ENCODE data around the gene PNRC1. TPM values are rescaled to one million over a fixed set of nuclear protein-coding genes. Genes with fewer than 3 reads are reported as not detected.

The PNRC1 gene
- polyA plus RNA-seq, 1 donor from 2014 or later = 22.2 TPM

- no peak overlapping the region for H3K4me3 ChIP-seq (ENCODE audit: low read length)
- no peaks in the 10 kb centered on the region for H3K9me2 ChIP-seq (ENCODE audit: insufficient read depth, low read length)
- no peaks in the 10 kb centered on the region for H3F3A ChIP-seq (ENCODE audit: insufficient read depth, low read length, poor library complexity, severe bottlenecking)
- H3K27me3 ChIP-seq (ENCODE audit: insufficient read depth, low read depth, low read length) = no peaks in the 10 kb centered on the region
- H3K4me2 ChIP-seq (ENCODE audit: low read length) = no peak overlapping the region
- TF ChIP-seq EP300 (conservative IDR thresholded peaks at IDR 0.05; ENCODE audit: poor library complexity, severe bottlenecking) (no peak), CTCF (IDR thresholded peaks at IDR 0.05; ENCODE audit: poor library complexity, severe bottlenecking) (no peak), MXI1 (conservative IDR thresholded peaks at IDR 0.05; ENCODE audit: poor library complexity, severe bottlenecking) (no peak), RAD21 (conservative IDR thresholded peaks at IDR 0.05) (no peak), SMC3 (conservative IDR thresholded peaks at IDR 0.05; ENCODE audit: poor library complexity) (no peak), TAF1 (IDR thresholded peaks at IDR 0.05; ENCODE audit: low read depth) (no peak), EZH2 (IDR thresholded peaks at IDR 0.05; ENCODE audit: borderline replicate concordance, insufficient read depth, low read length, poor library complexity, severe bottlenecking) (no peak), REST (IDR thresholded peaks at IDR 0.05; ENCODE audit: borderline replicate concordance) (no peak), POLR2AphosphoS5 (IDR thresholded peaks at IDR 0.05) (no peak)
- H3K79me2 ChIP-seq (replicated peaks; ENCODE audit: insufficient read depth, low read length) = no peaks in the 10 kb centered on the region
- no peak overlapping the region for H2AFZ ChIP-seq (ENCODE audit: low read depth, low read length)
- no peaks in the 10 kb centered on the region for H4K20me1 ChIP-seq (ENCODE audit: insufficient read depth)
- H3K36me3 ChIP-seq (ENCODE audit: insufficient read depth, low read length) = no peaks in the 10 kb centered on the region
- no peaks in the 10 kb centered on the region for H3K9me3 ChIP-seq (ENCODE audit: low read length)
- no peak overlapping the region for H3K27ac ChIP-seq (ENCODE audit: low read length)
- no peak overlapping the region for H3K9ac ChIP-seq (ENCODE audit: low read length)
Measured at GRCh38 chr6:89134723-89135122, 54.2 kb downstream of the PNRC1 start.

Small RNA genes lying within 50 kb of the gene (small RNA-seq; reads per million reads assigned to genes)
- gene RN7SL336P = 0 reads per million in 3 experiments
- 0.20 to 8.8 (median 0.94) reads per million in 3 experiments for gene RNU2-61P

Other genes with a start within 250 kb of the PNRC1 start
- 25.7 and 28.3 TPM in 2 replicates for gene RNGTT, start 117.1 kb upstream of the PNRC1 start, polyA plus RNA-seq
- 42.1 and 44.0 TPM in 2 replicates for gene SRSF12, start 37.3 kb downstream of the PNRC1 start, polyA plus RNA-seq
- 27.6 and 28.2 TPM in 2 replicates for gene PM20D2, start 65.3 kb downstream of the PNRC1 start, polyA plus RNA-seq
- 0.36 TPM in 1 of 2 replicates, not detected in the other for gene GABRR1, start 136.6 kb downstream of the PNRC1 start, polyA plus RNA-seq
- gene GABRR2, start 234.5 kb downstream of the PNRC1 start, polyA plus RNA-seq = 0.16 and 0.31 TPM in 2 replicates